AG10803 (cell line): ENCODE measurements around the gene CHTOP.

Experiments
- DNase-seq: peaks from one replicate; pipeline ENCODE4 v3.0.0; 2010; ENCODE audit warnings: low read depth
- H3K4me3 ChIP-seq: 2 replicates; pipeline ENCODE4 v1.5.1; 2011; ENCODE audit warnings: mild to moderate bottlenecking, low read length, control low read depth
- TF ChIP-seq, protein P1 (sequence below): conservative IDR thresholded peaks from 2 replicates; pipeline ENCODE4 v1.5.1; 2011; ENCODE audit warnings: mild to moderate bottlenecking, low read length, control low read depth, inconsistent platforms

Gene CHTOP

DNA sequence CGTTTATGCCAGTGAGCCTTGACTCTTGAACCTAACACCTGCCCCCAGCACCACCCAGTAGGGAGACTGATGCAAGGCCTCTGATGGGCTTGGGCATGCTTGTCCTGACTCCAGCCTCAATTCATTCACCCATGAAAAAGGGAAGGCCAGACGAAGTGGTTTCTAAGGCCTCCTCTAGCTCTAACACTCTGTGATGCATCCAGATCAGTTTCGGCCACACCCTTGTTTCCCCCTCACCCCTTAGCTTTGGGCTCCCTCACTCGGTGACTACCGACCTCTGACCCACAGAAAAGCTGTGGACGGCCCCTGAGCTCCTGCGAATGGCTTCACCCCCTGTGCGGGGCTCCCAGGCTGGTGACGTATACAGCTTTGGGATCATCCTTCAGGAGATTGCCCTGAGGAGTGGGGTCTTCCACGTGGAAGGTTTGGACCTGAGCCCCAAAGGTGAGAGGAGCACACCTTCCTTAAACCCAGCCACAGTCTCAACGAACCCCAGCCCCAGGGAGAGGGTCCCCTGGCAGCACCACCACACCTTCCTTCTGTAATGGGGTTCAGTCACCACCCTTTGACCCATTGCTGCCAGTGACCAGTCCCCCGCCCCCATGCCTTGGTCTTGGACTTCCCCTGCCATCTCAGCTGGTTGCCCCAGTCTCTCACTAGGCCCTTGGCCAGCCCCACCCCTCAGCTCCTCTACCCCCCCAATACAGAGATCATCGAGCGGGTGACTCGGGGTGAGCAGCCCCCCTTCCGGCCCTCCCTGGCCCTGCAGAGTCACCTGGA, 53.7 kb downstream of the CHTOP start:
- no peak overlapping the region for H3K4me3 ChIP-seq
- DNase-seq, result no peak
- TF ChIP-seq, protein P1, sequence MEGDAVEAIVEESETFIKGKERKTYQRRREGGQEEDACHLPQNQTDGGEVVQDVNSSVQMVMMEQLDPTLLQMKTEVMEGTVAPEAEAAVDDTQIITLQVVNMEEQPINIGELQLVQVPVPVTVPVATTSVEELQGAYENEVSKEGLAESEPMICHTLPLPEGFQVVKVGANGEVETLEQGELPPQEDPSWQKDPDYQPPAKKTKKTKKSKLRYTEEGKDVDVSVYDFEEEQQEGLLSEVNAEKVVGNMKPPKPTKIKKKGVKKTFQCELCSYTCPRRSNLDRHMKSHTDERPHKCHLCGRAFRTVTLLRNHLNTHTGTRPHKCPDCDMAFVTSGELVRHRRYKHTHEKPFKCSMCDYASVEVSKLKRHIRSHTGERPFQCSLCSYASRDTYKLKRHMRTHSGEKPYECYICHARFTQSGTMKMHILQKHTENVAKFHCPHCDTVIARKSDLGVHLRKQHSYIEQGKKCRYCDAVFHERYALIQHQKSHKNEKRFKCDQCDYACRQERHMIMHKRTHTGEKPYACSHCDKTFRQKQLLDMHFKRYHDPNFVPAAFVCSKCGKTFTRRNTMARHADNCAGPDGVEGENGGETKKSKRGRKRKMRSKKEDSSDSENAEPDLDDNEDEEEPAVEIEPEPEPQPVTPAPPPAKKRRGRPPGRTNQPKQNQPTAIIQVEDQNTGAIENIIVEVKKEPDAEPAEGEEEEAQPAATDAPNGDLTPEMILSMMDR, result no peak

DNA sequence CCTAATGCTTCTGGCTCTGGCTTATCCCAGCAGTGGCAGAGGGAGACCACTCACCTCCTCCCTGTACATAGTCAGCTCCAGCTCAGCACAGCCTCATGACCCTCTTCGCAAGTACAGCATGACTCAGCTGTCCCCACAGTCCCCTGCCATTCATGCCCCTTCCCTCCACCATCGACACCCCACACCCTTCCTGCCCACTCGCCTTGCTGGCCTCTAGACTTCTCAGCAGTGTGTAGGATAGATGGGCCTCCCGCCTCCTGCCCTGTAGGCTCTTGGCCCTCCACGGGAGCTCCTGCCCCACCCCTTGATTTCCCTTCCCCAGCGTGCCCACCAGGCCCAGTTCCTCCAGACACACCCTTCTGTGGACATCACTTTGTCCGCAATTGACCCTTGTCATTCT, 54.4 kb downstream of the CHTOP start:
- TF ChIP-seq, protein P1, result no peak
- no peak overlapping the region for H3K4me3 ChIP-seq
- no peak for DNase-seq

DNA sequence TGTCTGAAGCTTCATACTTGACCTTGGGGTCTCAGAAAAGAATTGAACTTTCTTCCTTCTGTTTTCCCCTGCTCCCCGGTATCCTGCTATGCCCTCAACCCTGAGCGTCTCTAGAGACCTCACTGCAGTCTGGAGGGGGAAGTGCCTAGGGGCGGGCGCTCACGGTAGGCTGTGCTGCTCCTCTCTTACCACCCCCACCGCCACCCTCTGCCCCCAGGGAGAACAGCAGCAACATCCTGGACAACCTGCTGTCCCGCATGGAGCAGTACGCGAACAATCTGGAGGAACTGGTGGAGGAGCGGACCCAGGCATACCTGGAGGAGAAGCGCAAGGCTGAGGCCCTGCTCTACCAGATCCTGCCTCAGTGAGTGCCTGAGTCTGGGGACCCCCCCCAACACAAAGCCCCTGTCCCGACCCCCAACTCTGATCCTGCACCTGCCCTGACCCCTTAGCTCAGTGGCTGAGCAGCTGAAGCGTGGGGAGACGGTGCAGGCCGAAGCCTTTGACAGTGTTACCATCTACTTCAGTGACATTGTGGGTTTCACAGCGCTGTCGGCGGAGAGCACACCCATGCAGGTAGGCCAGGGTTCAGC, 55.0 kb downstream of the CHTOP start:
- TF ChIP-seq, protein P1, result no peak

DNA sequence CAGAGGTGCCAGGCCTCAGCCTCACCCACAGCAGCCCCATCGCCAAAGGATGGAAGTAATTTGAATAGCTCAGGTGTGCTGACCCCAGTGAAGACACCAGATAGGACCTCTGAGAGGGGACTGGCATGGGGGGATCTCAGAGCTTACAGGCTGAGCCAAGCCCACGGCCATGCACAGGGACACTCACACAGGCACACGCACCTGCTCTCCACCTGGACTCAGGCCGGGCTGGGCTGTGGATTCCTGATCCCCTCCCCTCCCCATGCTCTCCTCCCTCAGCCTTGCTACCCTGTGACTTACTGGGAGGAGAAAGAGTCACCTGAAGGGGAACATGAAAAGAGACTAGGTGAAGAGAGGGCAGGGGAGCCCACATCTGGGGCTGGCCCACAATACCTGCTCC, 59.6 kb downstream of the CHTOP start:
- no peak for DNase-seq
- TF ChIP-seq, protein P1, result no peak
- H3K4me3 ChIP-seq, result no peak overlapping the region

More for the DNA sequence above, 55.0 kb downstream of the CHTOP start:
- DNase-seq, result no peak
- no peak overlapping the region for H3K4me3 ChIP-seq
